Stimulated activated CD4-positive, alpha-beta T cell treated with anti-CD3 and anti-CD28 coated beads, Interleukin-2, amount 100 ng/mL, for 24 hours (primary cell): ENCODE results near the gene DLGAP1.

Source experiments
- DNase-seq, 2 donors: peaks; one replicate each; pipeline ENCODE4 v3.0.0-alpha.2; 2020

The DLGAP1 gene

GRCh38 chr18:3747176-3747973, 707.7 kb downstream of the DLGAP1 start:
- no peak for DNase-seq

- no peak for DNase-seq
Measured at GRCh38 chr18:3742541-3742940, 712.6 kb downstream of the DLGAP1 start.

- no peak for DNase-seq
Measured at GRCh38 chr18:3741333-3741732, 713.8 kb downstream of the DLGAP1 start.

- DNase-seq: no peak
Measured at GRCh38 chr18:3728704-3729437, 726.2 kb downstream of the DLGAP1 start.

- DNase-seq: no peak
Measured at GRCh38 chr18:3727274-3727673, 727.8 kb downstream of the DLGAP1 start.

GRCh38 chr18:3726238-3726951, 728.7 kb downstream of the DLGAP1 start:
- DNase-seq: no peak

GRCh38 chr18:3725115-3725514, 730.0 kb downstream of the DLGAP1 start:
- no peak for DNase-seq

- no peak for DNase-seq
Measured at GRCh38 chr18:3723554-3723953, 731.6 kb downstream of the DLGAP1 start.

GRCh38 chr18:3722649-3723433, 732.3 kb downstream of the DLGAP1 start:
- DNase-seq: no peak

- DNase-seq: no peak
Measured at GRCh38 chr18:3721771-3722648, 733.1 kb downstream of the DLGAP1 start.

- DNase-seq: no peak
Measured at GRCh38 chr18:3720818-3721545, 734.1 kb downstream of the DLGAP1 start.

GRCh38 chr18:3720159-3720558, 734.9 kb downstream of the DLGAP1 start:
- no peak for DNase-seq

- DNase-seq: no peak
Measured at GRCh38 chr18:3717376-3718025, 737.6 kb downstream of the DLGAP1 start.

- DNase-seq: no peak
Measured at GRCh38 chr18:3716116-3716660, 738.9 kb downstream of the DLGAP1 start.

- DNase-seq: no peak
Measured at GRCh38 chr18:3715231-3716080, 739.7 kb downstream of the DLGAP1 start.

- no peak for DNase-seq
Measured at GRCh38 chr18:3713708-3714107, 741.4 kb downstream of the DLGAP1 start.

GRCh38 chr18:3713166-3713565, 741.9 kb downstream of the DLGAP1 start:
- DNase-seq: no peak

- no peak for DNase-seq
Measured at GRCh38 chr18:3712491-3712890, 742.6 kb downstream of the DLGAP1 start.

GRCh38 chr18:3710712-3711301, 744.3 kb downstream of the DLGAP1 start:
- DNase-seq: no peak
